Measurements from ENCODE around the gene UPB1.

The UPB1 gene

GRCh38 chr22:24494528-24495364, at the start of gene UPB1:
TSS of gene UPB1 (plus strand) at chr22:24495332. CDS start at chr22:24495404, 72 bp downstream.
- DNase-seq: no peak
- in situ Hi-C loops (cut with HindIII; ENCODE audit: low pct_ligation_motif_present, low pct_unique_long_range_greater_than_20kb, low sequenced_read_pairs): no loop called here

GRCh38 chr22:24445481-24446259, 49.5 kb upstream of the UPB1 start:
- DNase-seq: no peak
- in situ Hi-C loops (cut with HindIII; ENCODE audit: low pct_ligation_motif_present, low pct_unique_long_range_greater_than_20kb, low sequenced_read_pairs): no loop called here

GRCh38 chr22:24446260-24446611, 48.9 kb upstream of the UPB1 start:
- no peak for DNase-seq
- in situ Hi-C loops (cut with HindIII; ENCODE audit: low pct_ligation_motif_present, low pct_unique_long_range_greater_than_20kb, low sequenced_read_pairs): no loop called here

- in situ Hi-C loops (cut with HindIII; ENCODE audit: low pct_ligation_motif_present, low pct_unique_long_range_greater_than_20kb, low sequenced_read_pairs): no loop called here
- DNase-seq: no peak
Measured at GRCh38 chr22:24450610-24451009, 44.5 kb upstream of the UPB1 start.

- in situ Hi-C loops (cut with HindIII; ENCODE audit: low pct_ligation_motif_present, low pct_unique_long_range_greater_than_20kb, low sequenced_read_pairs): no loop called here
- DNase-seq: no peak
Measured at GRCh38 chr22:24451162-24451561, 44.0 kb upstream of the UPB1 start.

GRCh38 chr22:24453853-24454252, 41.3 kb upstream of the UPB1 start:
- in situ Hi-C loops (cut with HindIII; ENCODE audit: low pct_ligation_motif_present, low pct_unique_long_range_greater_than_20kb, low sequenced_read_pairs): no loop called here
- DNase-seq: no peak

- no peak for DNase-seq
- in situ Hi-C loops (cut with HindIII; ENCODE audit: low pct_ligation_motif_present, low pct_unique_long_range_greater_than_20kb, low sequenced_read_pairs): no loop called here
Measured at GRCh38 chr22:24455039-24455438, 40.1 kb upstream of the UPB1 start.

GRCh38 chr22:24455751-24456426, 39.2 kb upstream of the UPB1 start:
- no peak for DNase-seq
- in situ Hi-C loops (cut with HindIII; ENCODE audit: low pct_ligation_motif_present, low pct_unique_long_range_greater_than_20kb, low sequenced_read_pairs): no loop called here

GRCh38 chr22:24457894-24458420, 37.2 kb upstream of the UPB1 start:
- in situ Hi-C loops (cut with HindIII; ENCODE audit: low pct_ligation_motif_present, low pct_unique_long_range_greater_than_20kb, low sequenced_read_pairs): no loop called here
- DNase-seq: no peak

- in situ Hi-C loops (cut with HindIII; ENCODE audit: low pct_ligation_motif_present, low pct_unique_long_range_greater_than_20kb, low sequenced_read_pairs): no loop called here
Measured at GRCh38 chr22:24459911-24460310, 35.2 kb upstream of the UPB1 start.

GRCh38 chr22:24460418-24461089, 34.6 kb upstream of the UPB1 start:
- in situ Hi-C loops (cut with HindIII; ENCODE audit: low pct_ligation_motif_present, low pct_unique_long_range_greater_than_20kb, low sequenced_read_pairs): no loop called here
- DNase-seq: no peak

More at GRCh38 chr22:24459911-24460310, 35.2 kb upstream of the UPB1 start:
- DNase-seq: no peak

GRCh38 chr22:24463071-24463760, 31.9 kb upstream of the UPB1 start:
- no peak for DNase-seq
- in situ Hi-C loops (cut with HindIII; ENCODE audit: low pct_ligation_motif_present, low pct_unique_long_range_greater_than_20kb, low sequenced_read_pairs): no loop called here

GRCh38 chr22:24465566-24465965, 29.6 kb upstream of the UPB1 start:
- in situ Hi-C loops (cut with HindIII; ENCODE audit: low pct_ligation_motif_present, low pct_unique_long_range_greater_than_20kb, low sequenced_read_pairs): no loop called here
- DNase-seq: peak; percentile 16

GRCh38 chr22:24465975-24466374, 29.2 kb upstream of the UPB1 start:
- no peak for DNase-seq
- in situ Hi-C loops (cut with HindIII; ENCODE audit: low pct_ligation_motif_present, low pct_unique_long_range_greater_than_20kb, low sequenced_read_pairs): no loop called here

- in situ Hi-C loops (cut with HindIII; ENCODE audit: low pct_ligation_motif_present, low pct_unique_long_range_greater_than_20kb, low sequenced_read_pairs): no loop called here
- peak; percentile 59 for DNase-seq
Measured at GRCh38 chr22:24466716-24467328, 28.3 kb upstream of the UPB1 start.

GRCh38 chr22:24467340-24467739, 27.8 kb upstream of the UPB1 start:
- in situ Hi-C loops (cut with HindIII; ENCODE audit: low pct_ligation_motif_present, low pct_unique_long_range_greater_than_20kb, low sequenced_read_pairs): no loop called here
- DNase-seq: no peak

- DNase-seq: no peak
- in situ Hi-C loops (cut with HindIII; ENCODE audit: low pct_ligation_motif_present, low pct_unique_long_range_greater_than_20kb, low sequenced_read_pairs): no loop called here
Measured at GRCh38 chr22:24471570-24471969, 23.6 kb upstream of the UPB1 start.

- DNase-seq: no peak
- in situ Hi-C loops (cut with HindIII; ENCODE audit: low pct_ligation_motif_present, low pct_unique_long_range_greater_than_20kb, low sequenced_read_pairs): no loop called here
Measured at GRCh38 chr22:24473284-24473683, 21.8 kb upstream of the UPB1 start.

Data from ACHN (cell line).